Dermis microvascular lymphatic vessel endothelial cell (primary cell): ENCODE results near the gene ATP2B2. TPM values are rescaled to one million over a fixed set of nuclear protein-coding genes. Genes with fewer than 3 reads are reported as not detected.

Experiments
- DNase-seq, 2 donors: peaks; one replicate each; pipeline versions ENCODE4 v3.0.0 to v3.0.0-alpha.2; 2010; ENCODE audit warnings: low read depth in 2 of 2
- total RNA-seq: library from RNA; depleted of rRNA; stranded (reverse); fragments of >200 nt; gene quantifications from 2 replicates; pipeline ENCODE4 v1.2.1, GENCODE V29; 2014

ATP2B2 gene
- total RNA-seq, 1 donor from 2014 or later = not detected

- no peak for DNase-seq
Measured at GRCh38 chr3:10284496-10284895, 220.9 kb downstream of the ATP2B2 start.

- DNase-seq = no peak
Measured at GRCh38 chr3:10283638-10284037, 221.7 kb downstream of the ATP2B2 start.

- no peak for DNase-seq
Measured at GRCh38 chr3:10281951-10282350, 223.4 kb downstream of the ATP2B2 start.

GRCh38 chr3:10280571-10280970, 224.8 kb downstream of the ATP2B2 start:
- DNase-seq = no peak

- peak in 1 of 2 donors; percentile 26 for DNase-seq
Measured at GRCh38 chr3:10280177-10280529, 225.2 kb downstream of the ATP2B2 start.

GRCh38 chr3:10279384-10280176, 225.8 kb downstream of the ATP2B2 start:
- no peak for DNase-seq

GRCh38 chr3:10278501-10278900, 226.9 kb downstream of the ATP2B2 start:
- no peak for DNase-seq

- DNase-seq = no peak
Measured at GRCh38 chr3:10277115-10277625, 228.2 kb downstream of the ATP2B2 start.

- no peak for DNase-seq
Measured at GRCh38 chr3:10274601-10275000, 230.8 kb downstream of the ATP2B2 start.

Other genes starting within 250 kb of the ATP2B2 start
- gene GHRL, start 212.6 kb downstream of the ATP2B2 start, total RNA-seq = 0.39 and 0.51 TPM in 2 replicates
- 315 and 354 TPM in 2 replicates for gene SEC13, start 184.5 kb downstream of the ATP2B2 start, total RNA-seq